RWPE2 (cell line): Measurements from ENCODE around the gene SLC35C1.

Experiments used
- ATAC-seq: fragments of 200-7000 bp; cut with Tn5 transposase; 3 replicates; pipeline ENCODE4 v1.9.1; 2021; ENCODE audit warnings: low read depth
- DNase-seq: peaks from one replicate; pipeline ENCODE4 v3.0.0-alpha.2; 2020; ENCODE audit warnings: low spot score
- H3K27ac ChIP-seq: fragments of 450-650 bp; 2 replicates; pipeline ENCODE4 v1.5.1; 2017; ENCODE audit warnings: mild to moderate bottlenecking; ENCODE audit not compliant: poor library complexity, severe bottlenecking
- H3K27me3 ChIP-seq: fragments of 250-450 bp; sonication (Bioruptor Pico); 2 replicates; pipeline ENCODE4 v1.5.1; 2021; ENCODE audit warnings: mild to moderate bottlenecking, moderate library complexity; ENCODE audit not compliant: insufficient read depth, poor library complexity, severe bottlenecking
- H3K36me3 ChIP-seq: fragments of 250-450 bp; sonication (Bioruptor Pico); 2 replicates; pipeline ENCODE4 v1.5.1; 2020; ENCODE audit warnings: low read depth, mild to moderate bottlenecking, moderate library complexity
- H3K4me1 ChIP-seq: fragments of 250-450 bp; sonication (Bioruptor Pico); 2 replicates; pipeline ENCODE4 v1.5.1; 2021; ENCODE audit warnings: mild to moderate bottlenecking, moderate library complexity; ENCODE audit not compliant: insufficient read depth, poor library complexity, severe bottlenecking
- H3K4me3 ChIP-seq: fragments of 250-450 bp; sonication (Bioruptor Pico); 2 replicates; pipeline ENCODE4 v1.5.1; 2021; ENCODE audit warnings: mild to moderate bottlenecking, moderate library complexity; ENCODE audit not compliant: severe bottlenecking
- H3K9me3 ChIP-seq: fragments of 250-450 bp; sonication (Bioruptor Pico); 2 replicates; pipeline ENCODE4 v1.5.1; 2021; ENCODE audit warnings: mild to moderate bottlenecking, moderate library complexity; ENCODE audit not compliant: severe bottlenecking
- CTCF ChIP-seq: fragments of 450-650 bp; IDR thresholded peaks from one replicate; pipeline ENCODE4 v1.5.1; 2017; ENCODE audit warnings: mild to moderate bottlenecking, moderate library complexity; ENCODE audit not compliant: poor library complexity, severe bottlenecking

The SLC35C1 gene

GRCh38 chr11:45779602-45780001 is 25.3 kb upstream of the SLC35C1 start:
- no peak for DNase-seq
- Histone ChIP-seq H3K9me3 (no peaks in the 10 kb centered on the region), H3K36me3 (no peaks in the 10 kb centered on the region), H3K4me3 (no peak overlapping the region), H3K27ac (no peak overlapping the region), H3K4me1 (no peaks in the 10 kb centered on the region), H3K27me3 (no peaks in the 10 kb centered on the region)
- TF ChIP-seq CTCF: no peak
- ATAC-seq: no peak

GRCh38 chr11:45786272-45786671 is 18.7 kb upstream of the SLC35C1 start:
- H3K9me3 ChIP-seq: no peaks in the 10 kb centered on the region
- no peaks in the 10 kb centered on the region for H3K4me1 ChIP-seq
- no peak overlapping the region for H3K4me3 ChIP-seq
- no peak for TF ChIP-seq CTCF
- ATAC-seq: no peak
- no peak overlapping the region for H3K27ac ChIP-seq
- DNase-seq: no peak
- no peaks in the 10 kb centered on the region for H3K36me3 ChIP-seq
- no peaks in the 10 kb centered on the region for H3K27me3 ChIP-seq

GRCh38 chr11:45788887-45789286 is 16.1 kb upstream of the SLC35C1 start:
- H3K9me3 ChIP-seq: no peaks in the 10 kb centered on the region
- H3K36me3 ChIP-seq: no peaks in the 10 kb centered on the region
- DNase-seq (no peak), ATAC-seq (no peak)
- no peak overlapping the region for H3K27ac ChIP-seq
- no peak overlapping the region for H3K4me3 ChIP-seq
- TF ChIP-seq CTCF: no peak
- no peaks in the 10 kb centered on the region for H3K4me1 ChIP-seq
- no peaks in the 10 kb centered on the region for H3K27me3 ChIP-seq

GRCh38 chr11:45791524-45791923 is 13.4 kb upstream of the SLC35C1 start:
- Histone ChIP-seq H3K4me3 (no peak overlapping the region), H3K27ac (no peak overlapping the region), H3K4me1 (no peaks in the 10 kb centered on the region), H3K36me3 (no peaks in the 10 kb centered on the region), H3K27me3 (no peaks in the 10 kb centered on the region), H3K9me3 (no peaks in the 10 kb centered on the region)
- DNase-seq (no peak), ATAC-seq (no peak)
- no peak for TF ChIP-seq CTCF

GRCh38 chr11:45794169-45794568 is 10.8 kb upstream of the SLC35C1 start:
- TF ChIP-seq CTCF: no peak
- no peak for DNase-seq
- Histone ChIP-seq H3K9me3 (no peaks in the 10 kb centered on the region), H3K4me1 (no peaks in the 10 kb centered on the region), H3K27me3 (no peaks in the 10 kb centered on the region), H3K4me3 (no peak overlapping the region), H3K27ac (no peak overlapping the region), H3K36me3 (no peaks in the 10 kb centered on the region)
- ATAC-seq: no peak
